HCEC 1CT (cell line): Measurements from ENCODE around the gene RNASEH2B.

Experiments
- DNase-seq: peaks from one replicate; pipeline ENCODE4 v3.0.0-alpha.2; 2017

The RNASEH2B gene

DNA sequence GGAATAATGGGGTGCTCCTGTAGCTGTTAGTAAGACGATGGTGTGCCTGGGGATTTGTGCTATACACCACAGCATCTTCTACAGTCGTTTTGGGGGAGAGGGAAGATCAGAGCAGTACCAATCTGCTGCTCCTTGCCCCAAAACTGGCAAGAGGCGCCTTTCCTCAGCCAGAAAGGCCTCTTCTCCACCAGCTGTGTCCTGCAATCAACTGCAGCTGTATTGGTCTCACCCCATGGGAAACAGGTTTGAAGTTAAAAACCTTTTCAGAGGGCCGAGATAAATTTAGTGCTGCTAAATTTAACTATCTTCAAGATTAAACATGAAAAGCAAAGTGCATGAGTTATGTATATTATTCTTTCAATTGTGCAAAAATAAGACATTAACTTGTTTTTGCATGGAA, 1.2 kb upstream of the RNASEH2B start:
- no peak for DNase-seq

DNA sequence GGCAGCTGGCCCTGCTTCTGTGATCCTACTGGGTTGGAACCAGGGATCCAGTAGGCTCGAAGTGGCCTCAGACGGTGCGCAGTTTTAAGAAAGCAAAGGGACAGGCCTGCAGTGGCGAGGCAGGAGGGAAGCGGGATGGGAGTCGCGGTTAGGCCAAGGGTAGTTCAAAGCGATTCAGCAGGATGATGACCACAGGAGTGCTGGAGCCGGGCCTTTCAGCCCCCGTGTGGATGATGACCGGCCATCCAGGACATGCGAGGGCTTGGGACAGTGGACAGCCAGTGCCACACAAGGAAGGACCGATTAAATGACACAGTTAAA, 854 bp downstream of the RNASEH2B start:
- DNase-seq = peak; percentile 49

DNA sequence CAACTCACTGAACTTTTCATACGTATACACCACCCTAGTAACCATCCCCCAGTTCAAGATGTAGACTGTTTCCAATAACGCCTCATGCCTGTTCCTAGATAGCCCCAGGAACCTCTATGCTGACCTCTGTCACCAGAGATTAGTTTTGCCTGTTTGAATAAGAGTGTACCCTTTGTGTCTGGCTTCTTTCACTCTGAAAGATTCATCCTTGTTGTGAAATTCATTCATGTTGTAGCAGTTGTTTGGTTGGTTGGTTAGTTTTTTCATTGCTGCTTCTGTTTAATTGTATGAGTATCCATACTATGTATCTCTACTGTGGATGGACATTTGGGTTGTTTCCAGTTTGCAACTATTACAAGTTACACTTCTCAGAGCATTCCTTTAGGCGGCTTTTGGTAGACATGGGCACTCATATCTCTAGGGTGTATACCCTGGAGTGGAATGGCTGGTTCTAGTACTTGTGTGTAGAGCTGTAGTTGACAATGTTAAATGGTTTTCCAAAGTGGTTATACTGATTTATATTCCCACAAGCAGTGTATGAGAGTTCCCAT, 1.6 kb downstream of the RNASEH2B start:
- DNase-seq = no peak

DNA sequence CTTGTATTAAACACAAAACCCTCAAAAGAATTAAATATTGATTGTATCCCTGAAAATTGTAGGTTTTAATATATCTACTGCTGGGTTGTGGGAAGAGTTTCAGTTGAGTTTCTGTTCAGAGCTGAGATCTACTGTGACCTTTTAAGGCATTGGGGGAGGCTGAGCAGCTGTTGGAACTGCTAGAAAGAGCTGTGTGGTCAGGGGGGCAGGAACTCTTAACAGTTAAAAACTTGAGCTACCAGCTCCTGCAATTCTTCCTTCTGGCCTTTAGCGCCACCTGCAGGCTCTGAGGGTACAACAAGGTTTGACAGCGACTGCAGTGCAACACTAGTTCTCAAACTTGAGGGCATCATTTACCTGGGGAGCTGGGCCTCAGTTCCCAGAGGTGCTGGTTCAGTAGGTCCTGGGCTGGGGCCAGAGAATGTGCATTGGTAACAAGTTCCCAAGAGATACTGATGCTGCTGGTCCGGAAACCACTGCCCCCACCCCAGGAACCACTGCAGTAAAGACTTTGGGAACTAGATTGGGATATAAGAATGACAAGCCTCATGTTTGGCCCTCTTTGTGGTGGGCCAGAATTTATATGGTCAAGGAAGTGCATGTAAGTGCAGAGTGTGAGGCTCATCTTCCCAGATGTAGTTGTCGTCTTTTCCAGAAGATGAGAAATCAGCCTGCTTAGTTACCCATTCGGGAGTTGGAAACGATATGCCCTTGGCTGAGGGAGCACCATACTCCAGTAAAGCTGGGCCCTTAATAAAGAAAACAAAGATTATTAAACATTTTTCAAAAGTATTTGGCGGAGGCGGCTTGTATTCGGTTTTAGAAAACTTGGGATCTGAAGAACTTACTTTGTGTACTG, 2.6 kb downstream of the RNASEH2B start:
- DNase-seq = peak; percentile 87

DNA sequence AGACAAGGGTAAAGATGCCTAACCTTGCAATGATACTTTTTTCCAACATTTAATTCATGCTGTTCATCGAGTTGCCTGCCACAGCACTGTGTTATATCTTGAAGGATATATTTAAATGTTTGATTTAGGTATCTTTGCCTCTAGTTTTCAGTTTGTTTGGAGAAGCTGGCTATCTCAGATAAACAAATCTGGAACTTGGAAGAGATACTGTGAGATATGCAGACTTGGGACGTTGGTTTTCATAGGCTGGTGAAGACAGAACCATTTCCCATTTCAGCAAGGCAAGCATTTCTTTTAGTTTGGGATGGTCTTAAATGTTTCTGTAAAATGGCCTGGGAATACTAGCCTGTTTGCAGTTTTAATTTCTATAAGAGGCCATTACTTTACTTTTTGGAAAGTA, 3.3 kb downstream of the RNASEH2B start:
- DNase-seq = no peak

DNA sequence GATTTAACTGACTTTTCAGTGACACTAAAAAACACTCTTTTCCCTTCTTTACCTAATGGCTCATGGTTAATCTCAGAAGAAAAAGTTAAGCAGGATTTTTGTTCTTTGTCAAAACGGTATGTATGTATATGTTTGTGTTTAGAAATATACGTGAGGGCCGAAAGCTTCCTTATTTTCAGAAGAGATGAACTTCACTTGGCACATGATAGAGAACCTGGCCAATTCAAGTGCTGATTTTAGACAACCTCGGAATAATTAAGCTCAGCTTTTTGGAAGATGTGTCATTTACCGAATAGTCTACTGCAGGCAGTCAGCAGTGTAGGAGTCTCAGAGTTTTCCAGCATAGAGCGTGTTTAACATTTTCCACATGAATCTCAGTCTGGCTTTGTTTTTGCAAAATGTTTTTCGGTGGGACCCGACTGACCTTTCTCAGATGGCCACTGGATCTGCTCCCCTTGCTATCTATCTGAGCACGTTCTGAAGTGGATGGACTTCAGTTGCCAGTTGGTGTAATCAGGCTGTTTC, 4.6 kb downstream of the RNASEH2B start:
- DNase-seq = no peak

DNA sequence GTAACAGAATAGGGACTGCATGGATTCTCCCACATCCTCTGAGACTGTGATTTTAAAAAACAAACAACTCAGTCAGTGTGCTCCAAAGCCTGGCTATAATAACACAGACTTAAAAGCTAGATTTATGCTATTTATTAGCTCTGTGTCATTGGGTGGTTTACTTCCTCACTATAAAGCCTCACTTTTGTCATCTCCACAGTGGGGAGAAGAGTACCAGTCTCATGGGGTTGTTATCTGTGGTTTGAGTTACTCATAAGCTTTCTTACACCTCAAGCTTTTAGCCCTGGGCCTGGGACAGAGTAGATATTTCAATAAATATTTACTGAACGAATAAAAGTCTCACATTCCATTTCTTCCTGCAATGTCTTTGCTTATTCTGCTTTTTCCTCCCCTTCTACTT, 5.3 kb downstream of the RNASEH2B start:
- no peak for DNase-seq

DNA sequence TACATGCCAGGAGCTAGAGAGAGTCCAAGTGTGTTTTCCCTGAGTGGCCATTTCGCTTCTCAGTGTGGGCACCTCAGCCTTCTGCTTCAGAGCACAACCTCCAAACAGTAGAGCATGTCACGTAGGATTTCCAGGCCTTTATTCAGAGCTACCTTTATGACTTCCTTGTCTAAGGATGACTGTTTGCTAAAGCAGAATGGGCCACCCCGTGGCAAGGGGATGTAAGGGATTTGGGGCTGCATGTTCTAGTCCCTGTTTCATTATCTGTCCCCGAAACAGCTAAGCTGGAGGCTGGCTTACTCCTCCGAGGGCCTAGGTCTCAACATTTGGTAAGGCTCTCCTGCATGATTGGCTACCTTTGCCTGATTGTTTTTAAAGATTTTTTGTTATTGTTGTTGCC, 6.0 kb downstream of the RNASEH2B start:
- no peak for DNase-seq

DNA sequence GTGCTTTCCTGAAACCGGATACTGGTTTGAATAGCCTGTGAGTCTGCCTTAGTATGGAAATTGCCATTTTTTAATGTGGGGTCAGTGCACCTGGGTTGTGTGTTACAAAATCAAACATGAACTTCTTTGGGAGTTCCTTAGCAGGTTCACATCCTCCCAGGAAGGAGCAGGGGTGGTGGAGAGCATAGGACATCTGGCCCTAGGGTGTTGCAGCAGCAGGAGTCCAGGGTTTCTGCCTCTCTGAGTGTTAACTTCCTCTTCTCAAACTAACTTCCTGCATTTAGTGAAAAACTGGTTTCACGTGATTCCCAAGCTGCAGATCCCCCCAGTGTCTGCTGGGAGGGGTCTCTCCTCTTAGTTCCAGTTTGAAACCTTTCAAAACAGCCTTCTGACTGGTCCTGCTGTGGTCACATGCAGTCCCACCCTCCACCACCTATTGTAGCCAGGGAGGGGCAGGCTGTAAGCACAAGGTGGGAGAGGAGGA, 7.2 kb downstream of the RNASEH2B start:
- DNase-seq = no peak

DNA sequence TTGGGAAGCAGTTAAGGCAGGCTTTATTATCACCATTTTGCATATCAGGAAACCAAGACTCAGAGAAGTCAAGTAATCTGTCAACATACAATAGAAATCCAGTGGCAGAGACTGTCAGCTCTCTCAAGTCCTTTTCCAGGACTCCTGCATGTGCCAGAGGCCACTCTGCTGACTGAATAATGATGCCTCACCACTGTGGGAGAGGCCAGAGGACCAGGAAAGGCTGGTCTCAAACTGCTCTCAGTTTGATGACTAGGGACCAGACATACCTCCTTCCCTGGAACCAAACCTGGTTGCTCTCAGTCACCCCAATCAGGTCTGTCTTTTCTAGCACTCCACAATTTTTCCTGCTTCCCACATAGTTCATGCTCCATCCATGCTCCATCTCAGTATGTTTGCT, 8.0 kb downstream of the RNASEH2B start:
- no peak for DNase-seq

DNA sequence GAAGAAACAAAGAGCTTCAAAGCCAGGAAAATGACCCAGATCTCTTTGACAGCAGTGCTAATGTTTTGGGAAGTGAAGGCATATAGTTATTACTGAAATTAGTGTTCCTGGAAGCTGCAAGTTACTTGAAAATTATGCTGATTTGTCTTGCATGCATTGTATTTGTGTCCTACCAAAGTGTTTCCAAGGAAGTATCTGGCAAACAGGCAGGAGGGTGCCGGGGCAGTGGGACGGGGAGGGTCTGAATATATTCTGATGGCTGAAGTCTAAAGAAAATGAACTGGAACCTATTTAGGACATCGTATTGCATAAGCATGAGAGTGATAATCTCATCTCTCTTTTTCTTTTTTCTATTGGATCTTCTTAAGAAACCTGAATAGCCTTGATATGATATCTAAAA, 9.0 kb downstream of the RNASEH2B start:
- no peak for DNase-seq

DNA sequence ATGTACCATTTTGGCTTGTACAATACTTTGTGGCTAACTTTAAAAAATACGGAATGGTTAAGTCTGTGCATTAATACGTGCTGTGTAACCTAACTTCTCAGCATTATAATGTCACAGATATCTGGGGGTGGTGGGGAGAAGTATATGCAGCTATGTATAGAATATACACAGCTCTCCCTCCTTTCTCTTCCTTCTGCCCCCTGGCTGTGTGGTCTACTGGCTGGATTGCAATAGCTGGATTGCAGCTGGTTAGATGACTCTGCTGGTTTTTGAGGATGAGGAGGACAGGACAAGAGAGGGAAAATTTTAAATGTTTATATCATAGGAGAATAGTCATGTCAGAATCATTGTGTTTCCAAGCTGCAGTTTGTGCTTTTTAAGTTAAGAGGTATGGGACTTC, 9.7 kb downstream of the RNASEH2B start:
- DNase-seq = no peak

DNA sequence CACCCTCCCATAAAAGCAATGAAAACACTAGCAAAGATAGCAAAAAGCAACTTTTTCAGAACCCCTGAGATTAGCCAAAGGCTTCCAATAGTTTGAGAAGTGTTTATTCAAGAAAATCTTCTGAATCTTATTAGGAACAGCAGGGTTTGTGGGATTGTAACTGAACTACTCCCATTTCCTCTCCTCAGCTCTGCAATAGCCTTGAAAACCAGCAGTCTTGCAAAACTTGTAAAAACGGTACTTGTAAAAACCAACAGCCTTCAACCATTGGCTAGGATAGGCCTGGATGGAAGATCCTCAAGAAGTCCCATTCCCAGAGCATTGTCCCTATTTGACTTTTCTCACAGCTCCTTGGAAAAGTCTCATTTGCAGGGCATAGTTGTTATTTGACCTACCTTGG, 12.1 kb downstream of the RNASEH2B start:
- no peak for DNase-seq

DNA sequence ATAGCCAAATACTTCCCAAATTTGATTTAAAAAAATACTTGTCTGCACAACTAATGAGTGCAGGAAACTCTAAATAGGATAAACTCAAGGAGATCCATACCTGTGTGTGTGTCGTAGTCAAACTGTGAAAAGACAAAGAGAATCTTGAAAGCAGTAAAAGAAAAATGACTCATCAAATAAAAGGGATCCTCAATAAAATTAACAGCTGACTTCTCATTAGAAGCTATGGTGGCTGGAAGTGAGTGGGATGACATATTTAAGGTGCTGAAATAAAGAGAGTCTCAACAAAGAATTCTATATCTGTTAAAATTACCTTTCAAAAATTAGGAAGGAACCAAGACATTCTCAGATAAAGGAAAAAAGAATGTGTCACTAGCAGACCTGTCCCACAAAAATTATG, 13.7 kb downstream of the RNASEH2B start:
- DNase-seq = no peak

DNA sequence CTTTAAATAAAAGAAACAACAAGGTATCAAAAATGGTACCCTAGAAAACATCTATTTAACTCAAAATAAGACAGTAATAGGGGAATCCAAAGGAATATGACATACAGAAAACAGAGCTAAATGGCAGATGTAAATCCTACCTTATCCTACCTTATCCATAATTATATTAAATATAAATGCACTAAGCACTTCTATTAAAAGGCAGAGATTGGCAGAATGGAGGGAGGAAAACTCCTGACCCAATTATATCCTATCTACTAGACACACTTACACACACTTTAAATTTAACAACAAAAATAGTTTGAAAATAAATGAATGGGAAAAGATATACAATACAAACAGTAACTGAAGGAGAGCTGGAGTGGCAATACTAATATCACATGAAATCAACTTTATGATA, 14.4 kb downstream of the RNASEH2B start:
- no peak for DNase-seq

DNA sequence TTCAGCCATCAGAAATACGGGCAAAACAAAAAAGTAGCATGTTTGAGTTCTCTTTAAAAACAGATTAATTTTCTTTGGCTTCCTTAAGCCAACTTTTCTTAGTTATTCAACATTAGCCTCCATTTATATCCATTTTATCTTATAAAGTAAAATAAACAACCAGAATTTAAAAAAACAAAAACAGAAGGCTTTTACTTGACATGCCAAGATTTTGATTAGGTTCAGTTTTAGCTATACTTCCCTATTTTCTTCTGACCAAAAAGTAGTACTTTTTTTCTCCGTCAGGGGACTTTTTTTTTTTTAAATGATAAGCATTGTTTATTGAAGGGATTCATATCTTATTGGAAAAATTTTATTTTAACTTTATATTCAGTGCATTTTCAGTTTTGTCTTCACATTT, 18.1 kb downstream of the RNASEH2B start:
- no peak for DNase-seq

DNA sequence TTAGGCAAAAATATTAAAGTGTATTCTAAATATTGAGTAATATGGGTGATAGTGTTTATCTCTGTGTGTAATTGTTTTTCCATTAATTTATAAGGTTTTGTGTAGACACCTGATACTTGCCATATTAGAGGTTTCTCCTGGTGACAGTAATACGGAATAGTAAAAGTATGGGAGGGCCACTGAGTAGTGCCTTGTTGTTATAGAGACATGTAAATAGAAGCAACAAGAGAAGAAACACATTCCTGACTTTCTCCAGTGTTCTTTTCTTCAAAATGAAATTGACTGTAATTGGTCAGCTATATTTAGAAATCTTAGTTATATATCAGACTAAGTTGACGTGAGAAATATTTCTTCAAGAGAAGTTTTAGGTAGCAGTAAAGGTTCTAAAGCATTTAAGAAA, 18.5 kb downstream of the RNASEH2B start:
- no peak for DNase-seq

DNA sequence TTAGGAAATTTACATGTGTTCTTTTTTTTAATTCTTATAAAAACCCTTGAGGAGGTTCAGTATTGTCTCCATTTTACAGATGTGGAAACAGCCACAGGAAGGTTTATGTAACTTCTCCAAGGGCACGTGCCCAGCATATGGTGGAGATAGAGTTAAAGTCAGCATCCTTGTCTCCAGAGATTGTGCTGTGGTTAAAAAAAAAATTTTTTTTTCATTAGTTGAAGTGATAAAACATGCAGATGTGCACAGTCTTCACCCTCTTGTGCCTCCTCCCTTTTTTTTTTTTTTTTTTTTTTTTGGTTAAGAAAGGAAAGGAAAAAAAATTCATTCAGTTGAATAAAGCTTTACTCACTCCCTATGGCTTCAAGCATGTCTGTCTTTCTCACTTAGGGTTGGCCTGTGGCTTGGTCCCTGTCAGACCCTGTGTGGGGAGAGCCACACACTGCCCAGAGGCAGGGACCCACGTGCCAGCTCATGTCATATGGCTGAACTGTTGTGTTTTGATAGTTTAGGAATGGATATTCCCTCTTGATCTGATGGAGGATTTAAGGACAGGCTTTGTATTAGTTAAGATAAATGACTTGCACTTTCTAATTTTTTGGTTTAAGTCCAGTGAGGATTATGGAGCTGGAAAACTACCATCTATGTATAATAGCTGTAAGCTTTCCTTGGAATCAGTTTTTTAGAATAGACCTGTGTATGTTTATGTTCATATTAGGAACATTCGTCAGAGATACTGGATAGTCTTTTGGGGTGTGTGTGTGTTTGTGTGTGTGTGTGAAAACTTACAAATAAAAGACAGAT, 19.3 kb downstream of the RNASEH2B start:
- no peak for DNase-seq

DNA sequence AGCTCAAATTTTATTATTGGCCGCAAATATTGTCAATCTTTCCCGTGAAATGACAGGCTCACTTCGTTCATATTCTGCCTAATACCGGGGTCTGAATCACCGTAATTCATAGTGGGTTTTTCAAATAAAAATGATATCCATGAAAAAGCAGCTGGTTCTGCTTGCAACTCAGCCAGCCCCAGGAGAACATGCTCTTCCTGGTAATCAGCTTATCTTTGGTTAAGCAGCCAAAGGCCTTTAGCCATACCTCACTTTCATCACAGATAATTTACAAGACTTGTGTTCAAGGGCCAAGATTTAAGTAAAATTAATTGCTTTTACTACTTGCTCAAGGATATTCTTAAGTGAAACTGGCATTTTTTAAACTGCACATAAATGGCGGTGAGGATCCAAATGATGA, 22.5 kb downstream of the RNASEH2B start:
- no peak for DNase-seq

DNA sequence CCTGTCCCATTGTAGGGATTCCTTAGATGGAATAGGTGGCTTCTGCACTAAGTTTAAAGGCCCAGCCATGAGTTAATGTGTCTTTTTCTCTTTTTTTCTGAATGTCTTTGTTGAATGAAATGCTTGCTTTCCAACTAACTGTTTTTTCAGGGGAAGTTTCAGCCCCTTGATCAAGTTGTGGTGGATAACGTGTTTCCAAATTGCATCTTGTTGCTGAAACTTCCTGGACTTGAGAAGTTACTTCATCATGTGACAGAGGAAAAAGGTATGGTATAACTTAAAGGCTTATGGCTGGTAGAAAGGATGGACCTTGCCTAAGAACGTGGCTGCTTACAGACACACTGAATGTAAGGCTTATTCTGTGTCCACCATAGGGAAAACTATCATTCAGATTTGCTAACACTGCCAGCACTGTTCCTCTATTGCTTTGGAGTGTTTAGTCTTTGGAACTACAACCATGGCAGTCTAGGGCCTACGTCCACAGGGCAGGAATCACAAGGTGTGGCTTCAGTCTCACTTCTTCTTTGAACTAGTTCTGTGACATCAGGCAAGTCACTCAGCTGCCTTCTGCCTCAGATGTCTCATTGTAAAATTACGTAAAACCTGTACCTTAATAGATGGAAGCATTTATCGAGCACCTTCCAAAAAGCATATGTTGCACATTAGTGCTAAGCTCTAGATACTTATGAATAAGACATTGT, 25.3 kb downstream of the RNASEH2B start:
- no peak for DNase-seq

DNA sequence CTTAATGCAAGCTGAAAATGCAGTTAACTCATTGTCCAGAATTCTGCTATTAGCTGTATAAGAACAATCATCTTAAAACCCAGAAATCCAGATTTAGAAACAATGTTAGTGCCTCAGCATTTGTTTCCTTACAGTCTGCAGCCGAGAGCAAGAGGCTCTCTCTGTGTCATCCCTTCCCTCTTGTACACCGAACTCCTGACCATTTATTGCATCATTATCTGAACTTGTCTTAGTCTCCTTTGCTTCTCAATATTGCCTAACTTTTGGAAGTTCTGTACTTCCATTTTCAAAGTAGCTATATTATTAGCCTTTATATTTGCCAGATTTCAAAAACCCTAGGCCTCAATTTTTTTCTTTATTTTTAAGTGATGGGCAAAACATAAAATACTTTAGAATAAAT, 27.1 kb downstream of the RNASEH2B start:
- DNase-seq = no peak

DNA sequence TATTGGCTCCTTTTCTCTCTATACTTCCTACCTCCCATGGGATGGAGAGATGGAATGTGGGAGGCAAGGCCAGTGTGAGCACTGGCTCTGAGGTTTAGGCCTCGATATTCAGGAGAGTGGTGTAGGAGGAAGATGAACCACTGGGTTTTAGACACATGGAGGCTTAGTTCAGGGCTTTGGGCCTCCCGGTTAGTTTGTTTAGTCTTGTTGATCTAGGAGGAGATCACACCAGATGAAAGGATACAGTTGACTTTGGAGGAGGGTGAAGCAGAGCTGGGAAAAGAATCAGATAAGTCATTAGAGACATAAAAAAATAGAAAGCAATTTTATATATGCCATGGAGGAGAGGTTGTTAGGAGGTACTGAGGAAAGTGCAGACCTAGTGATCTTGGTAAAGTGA, 30.9 kb downstream of the RNASEH2B start:
- no peak for DNase-seq

DNA sequence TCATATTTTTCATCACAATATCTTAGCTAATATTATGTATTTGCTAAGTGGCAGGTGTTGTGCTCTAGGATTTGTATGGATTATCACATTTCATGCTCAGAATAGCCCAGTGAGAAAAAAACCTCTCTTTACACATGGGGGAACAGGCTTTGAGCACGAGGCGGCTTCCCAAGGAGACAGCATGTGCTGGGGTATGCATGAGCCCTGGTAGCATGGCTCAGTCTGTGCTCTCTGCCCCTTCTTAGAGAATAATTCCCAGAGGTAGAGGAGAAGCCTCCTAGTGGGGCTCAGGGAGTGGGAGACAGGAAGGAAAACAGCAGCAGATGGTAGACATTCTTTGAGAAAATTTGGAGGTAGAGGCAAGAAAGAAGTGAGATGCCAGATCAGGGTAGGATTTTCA, 31.6 kb downstream of the RNASEH2B start:
- no peak for DNase-seq
